Osteoblast (primary cell): ENCODE data around the gene PIGBOS1. TPM values are rescaled to one million over a fixed set of nuclear protein-coding genes. Genes with fewer than 3 reads are reported as not detected.

Experiments used
- total RNA-seq: library from RNA; depleted of rRNA; stranded (reverse); fragments of >200 nt; gene quantifications from 2 replicates; pipeline ENCODE4 v1.2.3, GENCODE V29; 2012

PIGBOS1 gene
- total RNA-seq, 1 donor, result 10.5 TPM

Other genes with a start within 250 kb of the PIGBOS1 start
- gene RSL24D1, start 122.2 kb downstream of the PIGBOS1 start, total RNA-seq, result 110 and 118 TPM in 2 replicates
- 7.2 and 11.8 TPM in 2 replicates for gene RAB27A, start 29.3 kb downstream of the PIGBOS1 start, total RNA-seq
- gene PIGB, start 99 bp upstream of the PIGBOS1 start, total RNA-seq, result 17.0 and 27.1 TPM in 2 replicates
- gene CCPG1, start 89.2 kb upstream of the PIGBOS1 start, total RNA-seq, result 209 and 250 TPM in 2 replicates
- 3.6 and 5.3 TPM in 2 replicates for gene PIERCE2, start 89.4 kb upstream of the PIGBOS1 start, total RNA-seq
- 2.9 and 5.1 TPM in 2 replicates for gene DNAAF4, start 189.1 kb upstream of the PIGBOS1 start, total RNA-seq